ENCODE measurements around the gene SLC18B1.

SLC18B1 gene

GRCh38 chr6:132752255-132752654, 46.2 kb downstream of the SLC18B1 start:
- no peak for TF ChIP-seq FOXP2 (optimal IDR thresholded peaks at IDR 0.05; ENCODE audit: borderline replicate concordance, extremely low read depth, extremely low read length, insufficient read depth)
- TF ChIP-seq POLR2AphosphoS5 (IDR thresholded peaks at IDR 0.05; ENCODE audit: low read depth, low read length) = no peak
- TF ChIP-seq TAF1 (IDR thresholded peaks at IDR 0.05; ENCODE audit: borderline replicate concordance, insufficient read depth, low read length) = no peak
- TF ChIP-seq SIN3A (IDR thresholded peaks at IDR 0.05; ENCODE audit: borderline replicate concordance, insufficient read depth, low read length) = no peak
- TF ChIP-seq REST (IDR thresholded peaks at IDR 0.05; ENCODE audit: insufficient read depth in 1 of 2, low read depth in 2 of 2, low read length in 2 of 2) = no peak

DNA sequence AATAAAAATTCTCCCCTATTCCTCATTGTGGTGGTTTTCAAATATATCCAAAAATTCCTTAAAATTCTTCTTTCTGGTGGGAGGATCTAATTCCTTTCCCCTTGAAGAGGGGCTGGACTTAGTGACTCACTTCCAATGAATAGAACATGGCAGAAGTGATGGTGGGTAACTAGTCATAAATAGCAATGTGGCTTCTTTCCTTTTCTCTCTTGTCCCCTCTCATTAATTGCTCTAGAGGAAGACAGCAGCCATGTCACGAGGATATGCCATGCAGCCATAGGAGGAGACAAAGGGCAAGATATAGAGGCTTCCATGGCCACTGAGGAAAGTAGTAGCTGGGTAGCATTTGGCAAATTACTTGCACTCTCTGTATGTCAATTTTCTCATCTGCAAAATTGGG, 46.6 kb downstream of the SLC18B1 start:
- TF ChIP-seq FOXP2 (optimal IDR thresholded peaks at IDR 0.05; ENCODE audit: borderline replicate concordance, extremely low read depth, extremely low read length, insufficient read depth) (no peak), POLR2AphosphoS5 (IDR thresholded peaks at IDR 0.05; ENCODE audit: low read depth, low read length) (no peak), TAF1 (IDR thresholded peaks at IDR 0.05; ENCODE audit: borderline replicate concordance, insufficient read depth, low read length) (no peak), SIN3A (IDR thresholded peaks at IDR 0.05; ENCODE audit: borderline replicate concordance, insufficient read depth, low read length) (no peak), REST (IDR thresholded peaks at IDR 0.05; ENCODE audit: insufficient read depth in 1 of 2, low read depth in 2 of 2, low read length in 2 of 2) (no peak)

GRCh38 chr6:132751306-132751705, 47.1 kb downstream of the SLC18B1 start:
- TF ChIP-seq REST (IDR thresholded peaks at IDR 0.05; ENCODE audit: insufficient read depth in 1 of 2, low read depth in 2 of 2, low read length in 2 of 2) (no peak), FOXP2 (optimal IDR thresholded peaks at IDR 0.05; ENCODE audit: borderline replicate concordance, extremely low read depth, extremely low read length, insufficient read depth) (no peak)

GRCh38 chr6:132750455-132751248, 47.8 kb downstream of the SLC18B1 start:
- no peak for TF ChIP-seq POLR2AphosphoS5 (IDR thresholded peaks at IDR 0.05; ENCODE audit: low read depth, low read length)
- TF ChIP-seq REST (IDR thresholded peaks at IDR 0.05; ENCODE audit: insufficient read depth in 1 of 2, low read depth in 2 of 2, low read length in 2 of 2) = no peak
- TF ChIP-seq FOXP2 (optimal IDR thresholded peaks at IDR 0.05; ENCODE audit: borderline replicate concordance, extremely low read depth, extremely low read length, insufficient read depth) = no peak
- no peak for TF ChIP-seq TAF1 (IDR thresholded peaks at IDR 0.05; ENCODE audit: borderline replicate concordance, insufficient read depth, low read length)
- TF ChIP-seq SIN3A (IDR thresholded peaks at IDR 0.05; ENCODE audit: borderline replicate concordance, insufficient read depth, low read length) = no peak

Measured in PFSK-1 (cell line).